ENCODE measurements around the gene OR7G3. TPM values are rescaled to one million over a fixed set of nuclear protein-coding genes. Genes with fewer than 3 reads are reported as not detected.

Gene OR7G3
- total RNA-seq, 1 donor from 2014 or later = not detected

- intact Hi-C loops (cut with micrococcal nuclease) = no loop called here
Measured at GRCh38 chr19:9109959-9110358, 16.8 kb downstream of the OR7G3 start.

GRCh38 chr19:9107375-9107774 lies 19.4 kb downstream of the OR7G3 start, which contains the start of gene OR7G2:
TSS of gene OR7G2 (minus strand) at chr19:9107475. CDS start at chr19:9103243, 4,232 bp downstream.
- intact Hi-C loops (cut with micrococcal nuclease) = no loop called here

- intact Hi-C loops (cut with micrococcal nuclease) = no loop called here
Measured at GRCh38 chr19:9086761-9087160, 40.0 kb downstream of the OR7G3 start, which contains the start of gene OR1M1. TSS of gene OR1M1 (plus strand) at chr19:9087061. CDS start at chr19:9093245, 6,184 bp downstream.

GRCh38 chr19:9078651-9079050 lies 48.1 kb downstream of the OR7G3 start:
- intact Hi-C loops (cut with micrococcal nuclease) = loop anchor here (1.0 kb wide), 1 partner anchor 424 kb away; no protein-coding TSS in a partner anchor

- intact Hi-C loops (cut with micrococcal nuclease) = no loop called here
Measured at GRCh38 chr19:9076901-9077300, 49.8 kb downstream of the OR7G3 start.

Other genes starting within 250 kb of the OR7G3 start
- not detected in 2 replicates for gene MUC16, start 116.5 kb downstream of the OR7G3 start, total RNA-seq
- gene OR1M1, start 39.9 kb downstream of the OR7G3 start, total RNA-seq = not detected in 2 replicates
- not detected in 2 replicates for gene OR7G2, start 19.5 kb downstream of the OR7G3 start, total RNA-seq
- gene OR7G1, start 11.2 kb downstream of the OR7G3 start, total RNA-seq = not detected in 2 replicates
- gene ZNF317, start 13.4 kb upstream of the OR7G3 start, total RNA-seq = 41.7 and 43.8 TPM in 2 replicates
- gene OR7D2, start 52.0 kb upstream of the OR7G3 start, total RNA-seq = 0.66 and 0.69 TPM in 2 replicates
- gene OR7D4, start 92.6 kb upstream of the OR7G3 start, total RNA-seq = not detected in 2 replicates
- not detected in 2 replicates for gene OR7E24, start 124.0 kb upstream of the OR7G3 start, total RNA-seq
- gene ZNF699, start 182.9 kb upstream of the OR7G3 start, total RNA-seq = 7.6 and 8.4 TPM in 2 replicates
- 9.9 and 10.3 TPM in 2 replicates for gene ZNF559, start 197.2 kb upstream of the OR7G3 start, total RNA-seq
- gene ZNF177, start 236.1 kb upstream of the OR7G3 start, total RNA-seq = 0.34 and 0.49 TPM in 2 replicates

All from T-helper 1 cell treated with Interleukin-12 subunit alpha and Interleukin-12 subunit beta and Interleukin-4 antibody, amounts not matched to agents 30 ng/mL and 1 ng/mL, for 36 hours (primary cell).